Measurements from ENCODE around the gene HDAC2. TPM values are rescaled to one million over a fixed set of nuclear protein-coding genes. Genes with fewer than 3 reads are reported as not detected.

The HDAC2 gene
- total RNA-seq = 54.4 and 68.8 TPM in 2 replicates

GRCh38 chr6:113970805-113971676 lies at the start of gene HDAC2:
HDAC2 (minus strand) TSS chr6:113971148; CDS start chr6:113970908, 240 bp downstream.

Other genes starting within 250 kb of the HDAC2 start
- gene MARCKS, start 113.8 kb downstream of the HDAC2 start, total RNA-seq = 111 and 134 TPM in 2 replicates